ENCODE results near the gene LRATD1. TPM values are rescaled to one million over a fixed set of nuclear protein-coding genes. Genes with fewer than 3 reads are reported as not detected.
"Not testable (repeated sequence)": the region's sequence is repeated elsewhere in the genome, so short reads cannot be mapped to it uniquely, and the experiment has no call there.

The LRATD1 gene
- total RNA-seq, 1 donor = 0.36 TPM

DNA sequence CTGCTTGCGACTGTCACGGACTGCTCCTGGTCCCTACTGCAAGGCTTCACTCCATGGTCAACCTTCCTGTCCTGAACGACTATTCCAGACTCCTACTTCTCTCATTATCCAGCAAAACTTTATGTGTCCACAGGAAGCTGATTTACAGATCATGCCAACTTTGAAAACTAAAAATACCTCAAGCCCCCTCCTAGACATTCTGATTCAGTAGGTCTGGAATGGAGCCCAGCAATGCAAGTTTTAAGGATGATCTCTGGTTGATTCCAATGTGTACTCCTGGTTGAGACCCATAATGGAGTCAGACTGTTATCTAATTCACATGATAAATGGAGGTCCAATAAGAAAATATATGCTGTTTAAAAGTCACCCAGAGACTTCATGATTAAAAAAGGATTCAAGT lies 13.1 kb upstream of the LRATD1 start:
- DNase-seq (ENCODE audit: low read depth) = no peak
- TF ChIP-seq, protein P1, sequence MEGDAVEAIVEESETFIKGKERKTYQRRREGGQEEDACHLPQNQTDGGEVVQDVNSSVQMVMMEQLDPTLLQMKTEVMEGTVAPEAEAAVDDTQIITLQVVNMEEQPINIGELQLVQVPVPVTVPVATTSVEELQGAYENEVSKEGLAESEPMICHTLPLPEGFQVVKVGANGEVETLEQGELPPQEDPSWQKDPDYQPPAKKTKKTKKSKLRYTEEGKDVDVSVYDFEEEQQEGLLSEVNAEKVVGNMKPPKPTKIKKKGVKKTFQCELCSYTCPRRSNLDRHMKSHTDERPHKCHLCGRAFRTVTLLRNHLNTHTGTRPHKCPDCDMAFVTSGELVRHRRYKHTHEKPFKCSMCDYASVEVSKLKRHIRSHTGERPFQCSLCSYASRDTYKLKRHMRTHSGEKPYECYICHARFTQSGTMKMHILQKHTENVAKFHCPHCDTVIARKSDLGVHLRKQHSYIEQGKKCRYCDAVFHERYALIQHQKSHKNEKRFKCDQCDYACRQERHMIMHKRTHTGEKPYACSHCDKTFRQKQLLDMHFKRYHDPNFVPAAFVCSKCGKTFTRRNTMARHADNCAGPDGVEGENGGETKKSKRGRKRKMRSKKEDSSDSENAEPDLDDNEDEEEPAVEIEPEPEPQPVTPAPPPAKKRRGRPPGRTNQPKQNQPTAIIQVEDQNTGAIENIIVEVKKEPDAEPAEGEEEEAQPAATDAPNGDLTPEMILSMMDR (IDR thresholded peaks at IDR 0.05; ENCODE audit: insufficient read depth, low read length) = no peak
- no peak overlapping the region for H3K4me3 ChIP-seq (ENCODE audit: low read depth, low read length)

DNA sequence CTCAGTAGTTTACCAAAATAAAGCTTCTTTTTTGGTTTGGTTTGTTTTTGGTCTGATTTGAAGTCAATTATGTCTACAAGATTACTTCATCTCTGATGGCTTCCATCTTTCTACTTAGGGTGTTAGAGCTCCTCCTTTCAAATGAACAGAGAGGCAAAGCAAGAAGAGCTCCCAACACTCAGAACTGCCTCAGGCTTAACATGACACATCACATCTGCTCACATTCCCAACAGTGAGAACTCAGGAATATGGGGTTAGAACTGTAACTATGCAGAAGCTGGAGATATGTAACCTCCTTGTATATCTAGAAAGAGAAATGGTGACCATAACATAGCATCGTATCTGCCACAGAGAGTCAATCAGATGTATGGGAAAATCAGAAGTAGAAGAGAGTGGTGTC lies 11.4 kb upstream of the LRATD1 start:
- TF ChIP-seq, protein P1 (IDR thresholded peaks at IDR 0.05; ENCODE audit: insufficient read depth, low read length) = no peak
- no peak overlapping the region for H3K4me3 ChIP-seq (ENCODE audit: low read depth, low read length)
- no peak for DNase-seq (ENCODE audit: low read depth)

DNA sequence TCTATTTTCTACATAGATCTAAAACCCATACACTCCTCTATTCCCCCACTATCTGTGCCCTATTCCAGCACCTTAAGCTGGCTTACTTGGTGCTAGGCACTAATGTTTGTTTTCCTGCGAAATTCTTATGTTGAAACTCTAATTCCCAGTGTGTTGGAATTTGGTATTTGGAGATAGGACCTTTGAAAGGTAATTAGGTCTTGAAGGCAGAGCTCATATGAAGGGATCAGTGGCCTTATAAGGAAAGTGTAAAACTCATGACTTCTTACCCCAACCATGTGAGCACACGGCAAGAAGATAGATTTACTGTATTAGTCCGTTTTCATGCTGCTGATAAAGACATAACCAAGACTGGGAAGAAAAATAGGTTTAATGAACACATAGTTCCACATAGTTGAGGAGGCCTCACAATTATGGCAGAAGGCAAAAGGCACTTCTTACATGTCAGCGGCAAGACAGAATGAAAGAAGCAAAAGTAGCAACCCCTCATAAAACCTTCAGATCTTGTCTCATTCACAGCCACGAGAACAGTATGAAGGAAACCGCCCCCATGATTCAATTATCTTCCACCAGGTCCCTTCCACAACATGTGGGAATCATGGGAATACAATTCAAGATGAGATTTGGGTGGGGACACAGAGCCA lies 10.5 kb upstream of the LRATD1 start:
- TF ChIP-seq, protein P1 (IDR thresholded peaks at IDR 0.05; ENCODE audit: insufficient read depth, low read length) = no peak
- DNase-seq (ENCODE audit: low read depth) = no peak
- no peak overlapping the region for H3K4me3 ChIP-seq (ENCODE audit: low read depth, low read length)

DNA sequence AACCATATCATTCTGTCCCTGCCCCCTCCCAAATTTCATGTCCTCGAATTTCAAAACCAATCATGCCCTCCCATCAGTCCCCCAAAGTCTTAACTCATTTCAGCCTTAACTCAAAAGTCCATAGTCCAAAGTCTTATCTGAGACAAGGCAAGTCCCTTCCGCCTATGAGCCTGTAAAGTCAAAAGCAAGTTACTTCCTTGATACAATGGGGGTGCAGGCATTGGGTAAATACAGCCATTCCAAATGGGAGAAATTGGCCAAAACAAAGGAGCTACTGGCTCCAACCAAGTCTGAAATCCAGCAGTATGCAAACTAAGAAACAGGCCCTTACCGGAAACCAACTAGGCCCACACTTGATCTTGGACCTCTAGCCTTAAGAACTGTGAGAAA lies 10.0 kb upstream of the LRATD1 start:
- not testable (repeated sequence) for DNase-seq (ENCODE audit: low read depth); H3K4me3 ChIP-seq (ENCODE audit: low read depth, low read length)

DNA sequence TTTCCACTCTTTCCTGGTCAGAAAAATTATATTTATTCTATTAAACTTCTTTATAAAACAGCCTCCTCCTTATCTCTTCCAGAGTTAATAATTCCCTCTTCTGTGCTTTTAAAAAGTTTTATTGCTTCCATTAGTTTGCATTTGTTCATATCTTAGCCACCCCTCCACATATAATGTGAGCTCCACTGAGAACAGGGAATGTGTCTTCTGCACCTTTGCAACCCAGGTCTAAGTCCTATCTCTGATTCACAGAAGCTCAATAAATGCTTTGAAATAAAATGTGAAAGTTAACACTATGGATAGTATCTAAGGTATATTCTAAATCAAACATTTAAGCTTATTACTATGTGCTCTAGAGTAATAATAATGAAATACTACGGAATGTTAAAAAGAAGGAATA lies 9.3 kb upstream of the LRATD1 start:
- TF ChIP-seq, protein P1 (IDR thresholded peaks at IDR 0.05; ENCODE audit: insufficient read depth, low read length) = no peak
- no peak overlapping the region for H3K4me3 ChIP-seq (ENCODE audit: low read depth, low read length)
- no peak for DNase-seq (ENCODE audit: low read depth)

DNA sequence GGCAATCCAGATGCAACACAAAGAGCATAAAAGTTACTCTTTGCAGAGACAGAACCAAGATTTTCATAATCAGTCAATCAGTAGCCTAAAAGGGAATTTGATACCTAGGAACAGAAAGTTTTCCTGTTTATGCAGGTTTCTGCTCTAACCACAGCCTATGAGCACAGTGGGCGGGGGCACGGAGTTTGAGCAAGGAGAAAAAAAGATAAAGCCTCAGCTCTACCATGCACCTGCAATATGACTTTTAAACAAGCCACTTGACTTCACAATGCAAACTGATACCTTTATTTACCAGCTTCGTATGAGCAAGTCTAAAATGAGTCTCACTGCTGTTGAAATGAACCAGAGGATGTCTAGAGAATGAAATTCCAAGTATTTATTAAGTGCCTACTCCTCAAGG lies 5.6 kb upstream of the LRATD1 start:
- no peak for DNase-seq (ENCODE audit: low read depth)
- TF ChIP-seq, protein P1 (IDR thresholded peaks at IDR 0.05; ENCODE audit: insufficient read depth, low read length) = no peak
- no peak overlapping the region for H3K4me3 ChIP-seq (ENCODE audit: low read depth, low read length)

DNA sequence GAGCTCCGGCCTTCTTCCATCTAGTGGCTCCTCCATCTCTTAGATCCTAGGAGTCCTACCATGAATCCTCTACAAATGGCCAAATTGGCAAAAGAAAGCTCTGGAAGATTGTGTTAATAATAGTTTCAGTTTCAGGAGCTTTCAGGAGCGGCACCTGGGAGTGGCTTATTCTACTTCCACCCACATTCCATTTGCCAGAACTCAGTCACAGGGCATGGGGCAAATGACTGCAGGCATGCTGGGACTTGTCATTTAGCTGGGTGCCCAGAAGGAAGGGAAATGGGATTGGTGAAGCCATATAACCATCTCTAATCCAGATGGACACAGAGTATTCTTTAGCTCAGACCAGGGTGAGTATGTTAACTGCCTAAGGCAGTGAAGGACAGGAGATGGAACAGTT lies 3.6 kb upstream of the LRATD1 start:
- DNase-seq (ENCODE audit: low read depth) = no peak
- TF ChIP-seq, protein P1 (IDR thresholded peaks at IDR 0.05; ENCODE audit: insufficient read depth, low read length) = no peak
- H3K4me3 ChIP-seq (ENCODE audit: low read depth, low read length) = no peak overlapping the region
